Mesendoderm (in vitro differentiated cells): ENCODE results near the gene LKAAEAR1.

ENCODE experiments used
- DNase-seq: peaks from one replicate; pipeline ENCODE4 v3.0.0; 2013
- H2AK5ac ChIP-seq: 2 replicates; pipeline ENCODE4 v1.6.1; 2013; ENCODE audit warnings: low read length, inconsistent platforms
- H2BK120ac ChIP-seq: 2 replicates; pipeline ENCODE4 v1.6.1; 2013; ENCODE audit warnings: low read depth, mild to moderate bottlenecking, low read length, moderate library complexity, mixed read lengths
- H2BK15ac ChIP-seq: replicated peaks from 2 replicates; pipeline ENCODE4 v1.6.1; 2013; ENCODE audit warnings: low read depth, mild to moderate bottlenecking, moderate library complexity
- H2BK5ac ChIP-seq: 2 replicates; pipeline ENCODE4 v1.6.1; 2013; ENCODE audit warnings: low read length, inconsistent platforms
- H3K18ac ChIP-seq: 2 replicates; pipeline ENCODE4 v1.6.1; 2013; ENCODE audit warnings: mild to moderate bottlenecking, low read length, mixed read lengths
- H3K23ac ChIP-seq: one replicate; pipeline ENCODE4 v1.6.1; 2013; ENCODE audit warnings: low read length
- H3K27ac ChIP-seq: 2 replicates; pipeline ENCODE4 v1.5.1; 2013; ENCODE audit warnings: low read depth, mild to moderate bottlenecking, inconsistent platforms, low read length, moderate library complexity
- H3K27me3 ChIP-seq: 2 replicates; pipeline ENCODE4 v1.6.1; 2013; ENCODE audit warnings: low read length, control low read depth, mild to moderate bottlenecking, inconsistent platforms; ENCODE audit not compliant: insufficient read depth, poor library complexity
- H3K36me3 ChIP-seq: 2 replicates; pipeline ENCODE4 v1.6.1; 2013; ENCODE audit warnings: low read length, inconsistent platforms; ENCODE audit not compliant: control insufficient read depth, insufficient read depth
- H3K4ac ChIP-seq: one replicate; pipeline ENCODE4 v1.6.1; 2013; ENCODE audit warnings: low read depth, mild to moderate bottlenecking, low read length, moderate library complexity
- H3K4me1 ChIP-seq: 2 replicates; pipeline ENCODE4 v1.6.1; 2013; ENCODE audit warnings: low read depth, low read length, inconsistent platforms; ENCODE audit not compliant: control insufficient read depth
- H3K4me2 ChIP-seq: 2 replicates; pipeline ENCODE4 v1.6.1; 2013; ENCODE audit warnings: low read length
- H3K4me3 ChIP-seq: 2 replicates; pipeline ENCODE4 v1.5.1; 2013; ENCODE audit warnings: mild to moderate bottlenecking, low read length
- H3K56ac ChIP-seq: one replicate; pipeline ENCODE4 v1.6.1; 2013; ENCODE audit warnings: low read length
- H3K79me1 ChIP-seq: 2 replicates; pipeline ENCODE4 v1.6.1; 2013; ENCODE audit warnings: low read length, inconsistent platforms
- H3K79me2 ChIP-seq: 2 replicates; pipeline ENCODE4 v1.6.1; 2013; ENCODE audit warnings: mild to moderate bottlenecking, low read length; ENCODE audit not compliant: control insufficient read depth, insufficient read depth
- H3K9ac ChIP-seq: 2 replicates; pipeline ENCODE4 v1.6.1; 2013; ENCODE audit warnings: low read length, inconsistent platforms
- H4K5ac ChIP-seq: one replicate; pipeline ENCODE4 v1.6.1; 2013; ENCODE audit warnings: low read length
- H4K8ac ChIP-seq: one replicate; pipeline ENCODE4 v1.6.1; 2013; ENCODE audit warnings: low read depth, mild to moderate bottlenecking, control low read depth, low read length, moderate library complexity
- WGBS: extraction: QIAGEN DNeasy Blood & Tissue Kit; methylation state at CpG from one replicate; pipeline ENCODE4 v1.1.7; 2013; ENCODE audit warnings: low lambda C conversion rate, missing lambda C conversion rate; ENCODE audit not compliant: insufficient coverage; ENCODE audit errors: extremely low coverage; 5-methylcytosine and 5-hydroxymethylcytosine counted together

Gene LKAAEAR1

DNA sequence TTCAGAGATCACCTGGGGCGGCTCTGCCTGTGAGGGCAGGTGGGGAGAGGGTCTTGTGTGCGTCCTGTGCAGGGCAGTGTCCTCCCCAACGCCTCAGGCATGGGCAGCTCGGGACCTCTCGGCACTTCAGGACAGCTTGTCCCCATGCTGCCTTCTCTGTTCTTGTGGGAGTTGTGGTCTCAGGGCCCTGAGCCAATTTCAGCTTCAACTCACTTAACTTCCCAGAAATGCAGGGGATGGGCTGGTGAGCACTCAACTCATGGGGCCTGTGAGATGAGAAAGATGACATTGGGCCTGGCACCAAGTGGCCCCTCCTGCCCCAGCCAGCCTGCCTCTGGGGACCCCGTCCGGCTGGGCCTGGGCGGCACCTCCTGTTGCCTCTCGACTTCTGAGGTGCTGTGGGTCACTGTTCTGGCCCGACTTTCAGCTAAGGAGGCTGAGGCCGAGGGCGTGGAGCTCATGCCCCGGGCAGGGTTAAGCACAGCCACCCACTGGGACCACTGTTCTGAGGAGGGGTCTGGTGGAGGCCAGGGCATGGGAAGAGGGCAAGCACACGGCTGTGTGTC lies 11.6 kb downstream of the LKAAEAR1 start:
- H2BK15ac ChIP-seq: no peak overlapping the region
- DNase-seq: no peak
- no peak overlapping the region for H3K4ac ChIP-seq
- H3K9ac ChIP-seq: no peak overlapping the region
- H3K27me3 ChIP-seq: no peaks in the 10 kb centered on the region
- H2BK120ac ChIP-seq: no peak overlapping the region
- no peak overlapping the region for H4K5ac ChIP-seq
- H2AK5ac ChIP-seq: no peak overlapping the region
- no CpG with 5 or more reads among the region's 14 CpGs for WGBS
- H3K36me3 ChIP-seq: no peaks in the 10 kb centered on the region
- H3K4me3 ChIP-seq: no peak overlapping the region
- H3K18ac ChIP-seq: no peak overlapping the region
- H3K4me2 ChIP-seq: no peak overlapping the region
- H3K4me1 ChIP-seq: no peaks in the 10 kb centered on the region
- H2BK5ac ChIP-seq: no peak overlapping the region
- no peak overlapping the region for H4K8ac ChIP-seq
- no peak overlapping the region for H3K23ac ChIP-seq
- no peak overlapping the region for H3K27ac ChIP-seq
- no peaks in the 10 kb centered on the region for H3K79me2 ChIP-seq
- no peak overlapping the region for H3K56ac ChIP-seq
- no peaks in the 10 kb centered on the region for H3K79me1 ChIP-seq

DNA sequence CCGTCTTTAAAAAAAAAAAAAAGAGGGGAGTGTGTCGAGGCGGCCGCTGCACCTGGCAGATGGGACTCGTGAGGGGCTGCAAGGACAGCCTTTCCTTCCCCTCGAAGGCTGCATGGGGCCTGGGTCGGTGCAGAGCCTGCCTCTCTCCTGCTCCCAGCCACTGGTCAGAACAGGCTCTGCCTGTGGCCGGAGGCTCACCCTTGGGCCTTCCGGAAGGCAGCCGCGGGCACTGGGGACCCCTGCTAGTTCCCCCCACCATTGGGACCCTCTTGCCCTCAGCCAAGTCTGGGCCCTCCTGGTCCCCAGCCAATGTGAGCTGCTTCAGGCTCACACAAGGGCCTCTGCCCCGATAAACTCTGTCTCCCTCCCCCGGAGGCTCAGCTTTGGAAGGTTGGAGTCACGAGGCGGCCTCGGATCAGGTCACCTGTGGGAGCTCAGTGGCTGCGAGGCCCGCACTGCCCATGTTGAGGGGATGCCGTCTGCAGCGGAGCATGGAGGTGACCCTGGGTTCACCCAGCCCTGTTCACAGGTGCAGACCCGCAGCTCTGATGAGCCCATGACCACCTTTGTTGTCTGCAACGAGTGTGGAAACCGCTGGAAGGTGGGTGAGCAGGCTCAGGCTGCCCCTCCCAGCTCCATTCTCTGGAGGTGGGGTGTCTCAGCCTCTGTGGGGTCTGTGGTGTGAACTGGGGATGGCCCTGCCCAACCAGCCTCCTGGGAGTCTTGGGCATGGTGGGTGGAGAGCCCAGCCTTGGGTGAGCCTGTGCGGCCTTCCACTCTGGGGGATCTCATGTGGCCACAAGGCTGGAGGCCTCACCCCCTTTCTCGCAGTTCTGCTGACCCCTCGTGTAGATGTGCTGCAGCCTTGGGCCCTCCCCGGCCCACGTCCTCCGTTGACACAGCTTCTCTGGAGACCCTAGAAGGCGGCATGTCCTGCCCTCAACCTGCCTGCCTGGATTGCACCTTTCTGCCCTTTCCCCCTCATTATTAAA lies 12.6 kb downstream of the LKAAEAR1 start:
- Histone ChIP-seq H3K4me2 (no peak overlapping the region), H3K18ac (no peak overlapping the region), H3K27me3 (no peaks in the 10 kb centered on the region), H3K27ac (no peak overlapping the region), H3K4ac (no peak overlapping the region), H3K56ac (no peak overlapping the region), H4K8ac (no peak overlapping the region), H3K79me2 (no peaks in the 10 kb centered on the region), H3K79me1 (no peaks in the 10 kb centered on the region), H3K4me1 (no peaks in the 10 kb centered on the region), H4K5ac (no peak overlapping the region), H3K36me3 (no peaks in the 10 kb centered on the region), H2AK5ac (no peak overlapping the region), H2BK5ac (no peak overlapping the region), H3K23ac (no peak overlapping the region), H2BK120ac (no peak overlapping the region), H2BK15ac (no peak overlapping the region), H3K4me3 (no peak overlapping the region), H3K9ac (no peak overlapping the region)
- no CpG with 5 or more reads among the region's 30 CpGs for WGBS
- DNase-seq: no peak

DNA sequence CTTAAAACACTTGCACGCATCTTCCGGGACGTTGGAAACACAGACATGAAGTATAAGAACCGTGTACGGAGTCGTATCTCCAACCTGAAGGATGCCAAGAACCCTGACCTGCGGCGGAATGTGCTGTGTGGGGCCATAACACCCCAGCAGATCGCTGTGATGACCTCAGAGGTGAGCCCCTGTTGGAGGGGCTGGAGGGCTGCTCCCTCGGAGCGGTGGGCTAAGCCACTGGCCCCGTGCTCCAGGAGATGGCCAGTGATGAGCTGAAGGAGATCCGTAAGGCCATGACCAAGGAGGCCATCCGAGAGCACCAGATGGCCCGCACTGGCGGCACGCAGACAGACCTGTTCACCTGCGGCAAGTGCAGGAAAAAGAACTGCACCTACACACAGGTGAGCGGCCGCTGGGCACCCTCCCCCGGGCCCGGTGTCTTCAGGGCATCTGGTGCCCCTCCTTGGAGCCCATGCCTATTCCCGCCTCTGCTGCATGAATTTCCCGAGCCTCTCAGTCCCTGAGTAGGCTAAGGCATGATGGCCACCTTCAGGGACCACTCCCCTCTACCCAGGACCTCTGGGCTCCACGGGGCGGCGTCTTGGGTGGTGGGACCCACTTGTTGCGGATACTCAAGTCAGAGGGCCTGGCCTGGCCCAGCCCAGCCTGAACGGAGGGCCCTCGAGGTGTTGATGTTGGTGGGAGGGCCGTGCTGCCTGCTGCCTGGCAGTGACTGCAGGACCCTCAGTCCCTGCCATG lies 13.8 kb downstream of the LKAAEAR1 start:
- DNase-seq: no peak
- H3K79me2 ChIP-seq: no peaks in the 10 kb centered on the region
- H3K4ac ChIP-seq: no peak overlapping the region
- no peak overlapping the region for H3K27ac ChIP-seq
- H3K18ac ChIP-seq: no peak overlapping the region
- H3K36me3 ChIP-seq: no peaks in the 10 kb centered on the region
- no peak overlapping the region for H3K56ac ChIP-seq
- H2AK5ac ChIP-seq: no peak overlapping the region
- H2BK120ac ChIP-seq: no peak overlapping the region
- H3K23ac ChIP-seq: no peak overlapping the region
- H3K79me1 ChIP-seq: no peaks in the 10 kb centered on the region
- no peak overlapping the region for H3K4me3 ChIP-seq
- no peak overlapping the region for H3K9ac ChIP-seq
- H3K27me3 ChIP-seq: no peaks in the 10 kb centered on the region
- H3K4me1 ChIP-seq: no peaks in the 10 kb centered on the region
- H4K5ac ChIP-seq: no peak overlapping the region
- no peak overlapping the region for H4K8ac ChIP-seq
- no peak overlapping the region for H3K4me2 ChIP-seq
- no peak overlapping the region for H2BK15ac ChIP-seq
- H2BK5ac ChIP-seq: no peak overlapping the region
- no CpG with 5 or more reads among the region's 31 CpGs for WGBS

DNA sequence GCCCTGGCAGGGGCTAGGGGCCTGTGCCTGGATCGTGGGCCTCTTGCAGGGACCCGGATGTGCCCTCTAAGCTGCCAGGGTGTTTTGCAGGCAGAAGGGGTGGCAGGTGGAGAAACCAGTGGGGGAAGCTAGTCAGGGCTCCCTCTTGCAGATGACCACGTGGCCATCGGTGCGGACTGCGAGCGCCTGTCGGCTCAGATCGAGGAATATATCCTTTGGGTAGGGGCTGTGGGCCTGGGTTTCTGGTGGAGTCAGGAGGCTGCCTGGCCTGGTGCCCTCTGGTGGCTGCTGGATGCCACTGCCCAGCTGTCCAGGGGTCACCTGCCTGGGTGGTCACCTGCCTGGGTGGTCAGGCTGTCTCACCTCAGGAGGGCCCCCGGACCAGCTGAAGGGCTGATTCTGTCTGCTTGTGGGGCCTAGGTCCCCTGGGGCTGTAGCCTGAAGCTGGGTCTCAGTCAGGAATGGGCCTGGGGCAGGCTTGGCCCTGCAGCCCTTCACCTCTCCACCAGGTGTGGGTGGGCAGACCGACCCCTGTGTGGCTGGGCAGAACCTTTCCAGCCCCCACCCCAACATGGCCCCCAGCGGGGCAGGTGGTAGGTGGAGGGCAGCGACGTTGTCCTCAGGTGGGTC lies 14.5 kb downstream of the LKAAEAR1 start:
- H4K5ac ChIP-seq: no peak overlapping the region
- no peak overlapping the region for H2BK120ac ChIP-seq
- H3K27ac ChIP-seq: no peak overlapping the region
- no peaks in the 10 kb centered on the region for H3K79me2 ChIP-seq
- H3K4me3 ChIP-seq: no peak overlapping the region
- no peaks in the 10 kb centered on the region for H3K36me3 ChIP-seq
- no peak overlapping the region for H3K18ac ChIP-seq
- H3K56ac ChIP-seq: no peak overlapping the region
- no peak overlapping the region for H2AK5ac ChIP-seq
- H3K4me2 ChIP-seq: no peak overlapping the region
- H3K4ac ChIP-seq: no peak overlapping the region
- no peak overlapping the region for H4K8ac ChIP-seq
- H3K23ac ChIP-seq: no peak overlapping the region
- no CpG with 5 or more reads among the region's 14 CpGs for WGBS
- H3K79me1 ChIP-seq: no peaks in the 10 kb centered on the region
- H2BK5ac ChIP-seq: no peak overlapping the region
- H3K4me1 ChIP-seq: no peaks in the 10 kb centered on the region
- H3K9ac ChIP-seq: no peak overlapping the region
- H3K27me3 ChIP-seq: no peaks in the 10 kb centered on the region
- H2BK15ac ChIP-seq: no peak overlapping the region
- DNase-seq: peak; percentile 60

DNA sequence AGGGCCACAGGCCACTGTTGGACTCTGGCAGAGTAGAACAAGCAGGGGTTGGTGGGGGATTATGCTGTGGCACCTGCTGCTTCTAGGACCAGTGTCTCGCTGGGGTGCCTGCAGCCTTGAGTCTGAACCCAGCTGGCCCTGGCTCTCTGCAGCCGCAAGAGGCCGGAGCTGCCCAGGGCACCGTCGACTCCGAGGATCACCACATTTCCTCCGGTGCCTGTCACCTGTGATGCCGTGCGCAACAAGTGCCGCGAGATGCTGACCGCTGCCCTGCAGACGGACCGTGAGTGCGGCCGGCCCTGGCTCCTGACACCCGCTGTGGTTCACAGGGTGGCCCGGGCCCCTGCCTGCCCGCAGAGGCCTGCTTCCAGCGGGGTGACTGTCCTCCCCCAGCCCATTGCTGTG lies 15.0 kb downstream of the LKAAEAR1 start:
- no peaks in the 10 kb centered on the region for H3K79me1 ChIP-seq
- no peaks in the 10 kb centered on the region for H3K27me3 ChIP-seq
- no peak overlapping the region for H3K4ac ChIP-seq
- no peaks in the 10 kb centered on the region for H3K79me2 ChIP-seq
- no peak overlapping the region for H2AK5ac ChIP-seq
- H3K4me1 ChIP-seq: no peaks in the 10 kb centered on the region
- no peak overlapping the region for H2BK5ac ChIP-seq
- H3K4me3 ChIP-seq: no peak overlapping the region
- H3K23ac ChIP-seq: no peak overlapping the region
- H3K18ac ChIP-seq: no peak overlapping the region
- no peak overlapping the region for H2BK120ac ChIP-seq
- no peak for DNase-seq
- no peak overlapping the region for H3K56ac ChIP-seq
- WGBS: no CpG with 5 or more reads among the region's 20 CpGs
- H4K8ac ChIP-seq: no peak overlapping the region
- H3K4me2 ChIP-seq: no peak overlapping the region
- H3K9ac ChIP-seq: no peak overlapping the region
- H3K36me3 ChIP-seq: no peaks in the 10 kb centered on the region
- H3K27ac ChIP-seq: no peak overlapping the region
- H2BK15ac ChIP-seq: no peak overlapping the region
- no peak overlapping the region for H4K5ac ChIP-seq
